Progenitor cell of endocrine pancreas (in vitro differentiated cells): ENCODE data around the gene OSBP2. TPM values are rescaled to one million over a fixed set of nuclear protein-coding genes. Genes with fewer than 3 reads are reported as not detected.
A peak's percentile ranks its signal among the peaks of the same experiment; 100 is the strongest.

ENCODE experiments used
- DNase-seq: peaks from one replicate; pipeline ENCODE4 v3.0.0; 2021; ENCODE audit warnings: low spot score; ENCODE audit not compliant: unreplicated experiment
- H3K27ac Mint-ChIP-seq: 2 replicates; pipeline ENCODE4 v1.8.0; 2021; ENCODE audit warnings: mild to moderate bottlenecking, moderate library complexity, mixed read lengths
- H3K27me3 Mint-ChIP-seq: 2 replicates; pipeline ENCODE4 v1.8.0; 2021; ENCODE audit warnings: mixed read lengths
- H3K36me3 Mint-ChIP-seq: 2 replicates; pipeline ENCODE4 v1.8.0; 2022; ENCODE audit warnings: mixed read lengths; ENCODE audit not compliant: insufficient read depth
- H3K4me1 Mint-ChIP-seq: 2 replicates; pipeline ENCODE4 v1.8.0; 2021; ENCODE audit warnings: low read depth, mixed read lengths
- H3K4me3 Mint-ChIP-seq: 2 replicates; pipeline ENCODE4 v1.8.0; 2021; ENCODE audit warnings: low read depth, mild to moderate bottlenecking, moderate library complexity, mixed read lengths
- H3K9me3 Mint-ChIP-seq: 2 replicates; pipeline ENCODE4 v1.8.0; 2021; ENCODE audit warnings: low read depth, mixed read lengths
- total RNA-seq: library from RNA; stranded (reverse); gene quantifications from 2 replicates; pipeline ENCODE4 v1.2.1, GENCODE V29; 2021
- TF ChIP-seq, protein P1 (sequence below): fragments of 200-600 bp; sonication (generic); IDR thresholded peaks from one replicate; pipeline ENCODE4 v1.5.0; 2021; ENCODE audit warnings: antibody characterized with exemption, mild to moderate bottlenecking; ENCODE audit not compliant: unreplicated experiment

OSBP2 gene
- total RNA-seq, 1 donor from 2014 or later: 8.3 TPM

DNA sequence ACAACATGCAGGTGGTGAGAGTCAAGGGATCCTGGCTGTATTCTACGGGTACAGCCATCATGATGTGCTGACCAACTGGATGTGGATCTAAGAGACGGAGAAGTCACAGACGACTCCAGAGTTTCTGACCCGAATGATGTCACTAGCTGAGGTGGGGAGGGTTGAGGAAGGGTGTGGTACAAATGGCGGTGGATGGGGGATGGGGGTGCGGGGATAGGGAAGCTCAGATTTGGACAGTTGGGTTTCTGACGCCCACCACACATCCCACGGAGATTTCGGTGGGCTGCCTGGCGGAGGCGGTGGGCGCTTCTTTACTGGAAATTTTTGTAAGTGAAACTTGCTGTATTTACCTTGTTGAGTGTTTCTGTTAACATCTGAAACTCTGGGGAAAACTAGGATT lies 126.7 kb downstream of the OSBP2 start:
- H3K4me3 Mint-ChIP-seq: peak overlapping the region; percentile 4
- no peaks in the 10 kb centered on the region for H3K36me3 Mint-ChIP-seq
- TF ChIP-seq, protein P1, sequence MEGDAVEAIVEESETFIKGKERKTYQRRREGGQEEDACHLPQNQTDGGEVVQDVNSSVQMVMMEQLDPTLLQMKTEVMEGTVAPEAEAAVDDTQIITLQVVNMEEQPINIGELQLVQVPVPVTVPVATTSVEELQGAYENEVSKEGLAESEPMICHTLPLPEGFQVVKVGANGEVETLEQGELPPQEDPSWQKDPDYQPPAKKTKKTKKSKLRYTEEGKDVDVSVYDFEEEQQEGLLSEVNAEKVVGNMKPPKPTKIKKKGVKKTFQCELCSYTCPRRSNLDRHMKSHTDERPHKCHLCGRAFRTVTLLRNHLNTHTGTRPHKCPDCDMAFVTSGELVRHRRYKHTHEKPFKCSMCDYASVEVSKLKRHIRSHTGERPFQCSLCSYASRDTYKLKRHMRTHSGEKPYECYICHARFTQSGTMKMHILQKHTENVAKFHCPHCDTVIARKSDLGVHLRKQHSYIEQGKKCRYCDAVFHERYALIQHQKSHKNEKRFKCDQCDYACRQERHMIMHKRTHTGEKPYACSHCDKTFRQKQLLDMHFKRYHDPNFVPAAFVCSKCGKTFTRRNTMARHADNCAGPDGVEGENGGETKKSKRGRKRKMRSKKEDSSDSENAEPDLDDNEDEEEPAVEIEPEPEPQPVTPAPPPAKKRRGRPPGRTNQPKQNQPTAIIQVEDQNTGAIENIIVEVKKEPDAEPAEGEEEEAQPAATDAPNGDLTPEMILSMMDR: no peak
- no peaks in the 10 kb centered on the region for H3K9me3 Mint-ChIP-seq
- peaks cover 62% of the 10 kb centered on the region for H3K27me3 Mint-ChIP-seq
- peaks cover 2% of the 10 kb centered on the region for H3K4me1 Mint-ChIP-seq
- no peak for DNase-seq
- H3K27ac Mint-ChIP-seq: no peak overlapping the region

DNA sequence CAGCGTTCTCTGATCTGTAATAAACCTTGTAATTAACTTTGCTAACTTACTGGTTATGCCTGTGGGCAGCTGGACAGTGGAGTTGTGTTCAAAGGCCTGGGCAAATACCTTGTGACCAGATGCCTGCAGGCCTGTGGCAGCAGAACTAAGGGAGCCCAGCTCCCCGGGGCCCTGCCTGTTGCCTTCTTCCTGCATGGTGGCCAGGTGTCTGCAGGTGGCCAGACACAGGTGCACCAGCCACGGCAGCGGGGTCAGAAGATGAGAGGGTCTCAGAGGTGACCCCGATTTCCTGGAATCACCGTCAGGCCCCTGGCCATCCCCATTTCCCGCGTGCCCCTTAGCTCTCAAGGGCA lies 127.2 kb downstream of the OSBP2 start:
- H3K4me1 Mint-ChIP-seq: peaks cover 2% of the 10 kb centered on the region
- H3K9me3 Mint-ChIP-seq: no peaks in the 10 kb centered on the region
- H3K36me3 Mint-ChIP-seq: no peaks in the 10 kb centered on the region
- no peak overlapping the region for H3K4me3 Mint-ChIP-seq
- peaks cover 62% of the 10 kb centered on the region for H3K27me3 Mint-ChIP-seq
- H3K27ac Mint-ChIP-seq: no peak overlapping the region
- TF ChIP-seq, protein P1: no peak
- no peak for DNase-seq

DNA sequence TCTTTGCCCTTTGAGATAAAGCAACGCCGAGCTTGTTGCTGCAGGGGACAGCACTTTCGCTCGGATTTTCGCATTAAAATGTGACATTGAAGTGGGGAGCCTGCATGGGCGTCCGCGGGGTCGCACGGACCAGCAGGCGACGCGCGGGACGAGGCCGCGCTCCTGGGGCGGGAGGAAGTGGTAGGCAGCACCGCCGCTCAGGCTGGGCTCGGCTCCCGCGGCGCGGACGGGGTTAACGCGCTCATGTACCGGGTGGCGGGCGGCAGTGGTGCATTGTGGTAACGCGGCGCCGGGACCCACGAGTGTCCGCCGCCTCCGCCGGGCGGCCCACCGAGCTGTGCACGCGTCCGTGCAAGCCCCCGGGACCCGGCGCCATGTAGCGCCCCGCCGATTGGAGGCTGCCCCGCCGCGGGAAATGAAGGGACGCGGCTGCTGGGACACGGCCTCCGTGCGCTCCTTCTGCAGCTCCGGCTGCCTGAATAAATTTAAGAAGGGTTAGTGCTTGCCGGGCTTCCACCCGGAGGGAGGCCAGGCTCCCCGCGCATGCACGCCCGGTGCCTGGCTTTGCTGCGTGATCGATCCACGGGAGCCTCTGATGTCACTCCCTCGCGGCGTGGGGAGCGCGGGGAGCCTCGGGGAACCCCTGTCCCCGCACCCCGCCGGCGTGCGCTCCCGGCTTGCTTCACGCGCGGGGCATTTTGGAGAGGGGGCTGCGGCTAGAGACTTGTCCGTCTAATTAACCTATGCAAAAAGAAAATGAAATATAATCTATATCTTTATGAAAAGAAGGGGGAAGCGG lies 127.7 kb downstream of the OSBP2 start:
- Mint-ChIP-seq H3K4me1 (peaks cover 2% of the 10 kb centered on the region), H3K9me3 (no peaks in the 10 kb centered on the region), H3K36me3 (no peaks in the 10 kb centered on the region), H3K4me3 (peak overlapping the region; percentile 54), H3K27me3 (peaks cover 63% of the 10 kb centered on the region), H3K27ac (no peak overlapping the region)
- no peak for DNase-seq
- TF ChIP-seq, protein P1: no peak

DNA sequence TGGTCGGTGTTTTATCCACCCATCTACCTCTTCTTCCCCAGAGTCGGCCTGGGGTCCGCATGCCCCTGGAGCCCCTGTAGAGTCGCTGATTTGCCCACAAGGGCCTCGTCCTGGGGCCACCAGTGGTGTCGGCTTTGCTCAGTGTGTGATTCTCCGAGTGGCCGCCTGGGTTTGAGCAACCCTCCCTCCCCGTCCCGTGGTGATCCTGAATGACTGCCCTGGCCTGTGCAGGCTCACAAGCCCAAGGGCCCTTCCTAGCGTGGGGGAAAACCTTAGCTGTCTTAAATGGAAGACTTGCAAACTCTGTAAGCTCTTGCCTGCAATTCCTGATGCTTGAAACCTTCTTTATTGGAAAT lies 128.3 kb downstream of the OSBP2 start:
- no peak for DNase-seq
- TF ChIP-seq, protein P1: no peak
- no peak overlapping the region for H3K27ac Mint-ChIP-seq
- H3K27me3 Mint-ChIP-seq: peaks cover 66% of the 10 kb centered on the region
- peaks cover 2% of the 10 kb centered on the region for H3K4me1 Mint-ChIP-seq
- H3K9me3 Mint-ChIP-seq: no peaks in the 10 kb centered on the region
- peak overlapping the region; percentile 40 for H3K4me3 Mint-ChIP-seq
- H3K36me3 Mint-ChIP-seq: no peaks in the 10 kb centered on the region

DNA sequence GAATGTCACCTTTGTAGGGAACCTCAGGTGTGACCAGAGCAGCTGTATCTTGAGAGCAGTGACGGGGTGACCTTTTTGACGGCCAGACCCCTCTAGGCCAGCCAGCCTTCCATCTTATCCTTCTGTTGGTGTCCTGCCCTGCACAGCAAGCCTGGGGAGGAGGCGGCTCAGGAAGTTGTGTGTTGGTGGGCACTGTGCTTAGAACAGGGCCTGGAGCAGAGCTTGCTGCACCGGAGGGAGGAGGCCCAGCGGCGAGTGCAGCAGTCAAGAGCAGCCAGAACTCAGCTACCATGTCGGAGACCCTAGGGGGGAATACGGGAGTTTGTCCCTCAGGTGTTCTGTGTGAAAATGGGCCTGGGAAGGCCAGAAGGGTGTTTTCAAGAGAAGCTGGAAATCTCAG lies 129.4 kb downstream of the OSBP2 start:
- no peak for DNase-seq
- H3K4me1 Mint-ChIP-seq: peaks cover 2% of the 10 kb centered on the region
- TF ChIP-seq, protein P1: no peak
- no peaks in the 10 kb centered on the region for H3K9me3 Mint-ChIP-seq
- H3K27ac Mint-ChIP-seq: no peak overlapping the region
- no peaks in the 10 kb centered on the region for H3K36me3 Mint-ChIP-seq
- H3K4me3 Mint-ChIP-seq: no peak overlapping the region
- H3K27me3 Mint-ChIP-seq: peaks cover 61% of the 10 kb centered on the region
